SK-N-SH treated with all-trans-retinoic acid at 6 μM for 48 hours (cell line): ENCODE results near the gene CEP120.
"Not testable (repeated sequence)": the region's sequence is repeated elsewhere in the genome, so short reads cannot be mapped to it uniquely, and the experiment has no call there.

Experiments used
- ATAC-seq: fragments of 200-7000 bp; cut with Tn5 transposase; 3 replicates; pipeline ENCODE4 v1.9.1; 2020; ENCODE audit warnings: mild to moderate bottlenecking, moderate library complexity
- ARNTL ChIP-seq: fragments of 450-650 bp; formaldehyde crosslinking; IDR thresholded peaks from 2 replicates; pipeline ENCODE4 v1.5.0; 2020; ENCODE audit warnings: low read depth, mild to moderate bottlenecking, moderate library complexity, borderline replicate concordance
- BACH2 ChIP-seq: fragments of 250-450 bp; sonication (Bioruptor Pico); IDR thresholded peaks from 2 replicates; pipeline ENCODE4 v1.9.0; 2021; ENCODE audit warnings: mild to moderate bottlenecking, borderline replicate concordance
- ESRRG ChIP-seq: fragments of 250-450 bp; sonication (Bioruptor Pico); IDR thresholded peaks from 2 replicates; pipeline ENCODE4 v1.6.1; 2021; ENCODE audit warnings: mild to moderate bottlenecking
- GLIS3 ChIP-seq: fragments of 250-450 bp; sonication (Bioruptor Pico); IDR thresholded peaks from 2 replicates; pipeline ENCODE4 v1.5.0; 2020; ENCODE audit warnings: mild to moderate bottlenecking, moderate library complexity
- OSR1 ChIP-seq: fragments of 250-450 bp; sonication (Bioruptor Pico); IDR thresholded peaks from 2 replicates; pipeline ENCODE4 v1.8.0; 2022; ENCODE audit warnings: moderate library complexity, mild to moderate bottlenecking, inconsistent platforms
- RARB ChIP-seq: fragments of 250-450 bp; sonication (Bioruptor Pico); IDR thresholded peaks from 2 replicates; pipeline ENCODE4 v1.8.0; 2021; ENCODE audit warnings: mild to moderate bottlenecking, moderate library complexity
- SNAI2 ChIP-seq: fragments of 250-450 bp; sonication (Bioruptor Pico); IDR thresholded peaks from 2 replicates; pipeline ENCODE4 v1.5.0; 2020; ENCODE audit warnings: mild to moderate bottlenecking, moderate library complexity
- TCF4 ChIP-seq: fragments of 250-450 bp; sonication (Bioruptor Pico); IDR thresholded peaks from 2 replicates; pipeline ENCODE4 v1.8.0; 2021; ENCODE audit warnings: mild to moderate bottlenecking, moderate library complexity, borderline replicate concordance
- TOX ChIP-seq: fragments of 250-450 bp; sonication (Bioruptor Pico); IDR thresholded peaks from 2 replicates; pipeline ENCODE4 v1.8.0; 2021; ENCODE audit warnings: mild to moderate bottlenecking, moderate library complexity, borderline replicate concordance
- ZC3H10 ChIP-seq: fragments of 250-450 bp; sonication (Bioruptor Pico); IDR thresholded peaks from 2 replicates; pipeline ENCODE4 v1.5.1; 2021; ENCODE audit warnings: mild to moderate bottlenecking, moderate library complexity
- ZFP3 ChIP-seq: fragments of 250-450 bp; sonication (Bioruptor Pico); IDR thresholded peaks from 2 replicates; pipeline ENCODE4 v1.5.0; 2020; ENCODE audit warnings: mild to moderate bottlenecking, moderate library complexity
- ZFP30 ChIP-seq: fragments of 450-650 bp; formaldehyde crosslinking; IDR thresholded peaks from 2 replicates; pipeline ENCODE4 v1.5.0; 2022; ENCODE audit warnings: mild to moderate bottlenecking, moderate library complexity
- ZNF565 ChIP-seq: fragments of 450-650 bp; formaldehyde crosslinking; conservative IDR thresholded peaks from 2 replicates; pipeline ENCODE4 v1.5.0; 2020; ENCODE audit warnings: low read depth, mild to moderate bottlenecking, moderate library complexity
- ZNF8 ChIP-seq: fragments of 450-650 bp; formaldehyde crosslinking; IDR thresholded peaks from 2 replicates; pipeline ENCODE4 v1.5.0; 2020; ENCODE audit warnings: mild to moderate bottlenecking, moderate library complexity
- TF ChIP-seq, protein P1 (sequence below): fragments of 250-450 bp; sonication (Bioruptor Pico); IDR thresholded peaks from 2 replicates; pipeline ENCODE4 v1.5.1; 2020; ENCODE audit warnings: low read depth, mild to moderate bottlenecking, moderate library complexity
- TF ChIP-seq, protein P2 (sequence below): fragments of 250-450 bp; sonication (Bioruptor Pico); IDR thresholded peaks from 2 replicates; pipeline ENCODE4 v1.5.0; 2020; ENCODE audit warnings: mild to moderate bottlenecking, moderate library complexity
- TF ChIP-seq, protein P3 (sequence below): fragments of 250-450 bp; sonication (Bioruptor Pico); IDR thresholded peaks from 2 replicates; pipeline ENCODE4 v1.5.1; 2021; ENCODE audit warnings: mild to moderate bottlenecking, moderate library complexity
- TF ChIP-seq, protein P4 (sequence below): fragments of 250-450 bp; sonication (Bioruptor Pico); IDR thresholded peaks from 2 replicates; pipeline ENCODE4 v1.8.0; 2020; ENCODE audit warnings: mild to moderate bottlenecking, moderate library complexity, borderline replicate concordance
- TF ChIP-seq, protein P5 (sequence below): fragments of 250-450 bp; sonication (Bioruptor Pico); IDR thresholded peaks from 2 replicates; pipeline ENCODE4 v1.8.0; 2021; ENCODE audit warnings: low read depth, mild to moderate bottlenecking, moderate library complexity, borderline replicate concordance

Gene CEP120

DNA sequence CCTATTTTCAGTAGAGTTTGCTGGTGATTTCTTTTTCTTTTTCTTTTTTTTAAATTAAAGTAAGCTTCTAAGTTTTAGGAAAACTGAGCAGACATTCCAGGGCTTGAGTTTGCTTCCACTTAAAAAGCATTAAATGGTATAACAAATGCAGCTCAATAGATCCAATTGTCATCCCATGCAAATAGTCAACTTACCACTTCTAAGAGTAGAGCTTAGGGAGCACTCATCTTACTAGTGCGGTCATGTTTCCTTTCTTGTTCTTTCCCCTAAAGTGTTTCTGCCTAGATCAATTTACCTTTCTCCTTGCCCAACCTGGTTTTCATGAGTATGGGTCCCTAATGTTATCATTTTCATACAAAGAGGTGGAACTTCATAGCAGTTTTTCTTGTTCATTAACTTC lies 13.0 kb upstream of the CEP120 start:
- no peak for ATAC-seq
- TF ChIP-seq, protein P1, sequence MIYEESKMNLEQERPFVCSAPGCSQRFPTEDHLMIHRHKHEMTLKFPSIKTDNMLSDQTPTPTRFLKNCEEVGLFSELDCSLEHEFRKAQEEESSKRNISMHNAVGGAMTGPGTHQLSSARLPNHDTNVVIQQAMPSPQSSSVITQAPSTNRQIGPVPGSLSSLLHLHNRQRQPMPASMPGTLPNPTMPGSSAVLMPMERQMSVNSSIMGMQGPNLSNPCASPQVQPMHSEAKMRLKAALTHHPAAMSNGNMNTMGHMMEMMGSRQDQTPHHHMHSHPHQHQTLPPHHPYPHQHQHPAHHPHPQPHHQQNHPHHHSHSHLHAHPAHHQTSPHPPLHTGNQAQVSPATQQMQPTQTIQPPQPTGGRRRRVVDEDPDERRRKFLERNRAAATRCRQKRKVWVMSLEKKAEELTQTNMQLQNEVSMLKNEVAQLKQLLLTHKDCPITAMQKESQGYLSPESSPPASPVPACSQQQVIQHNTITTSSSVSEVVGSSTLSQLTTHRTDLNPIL, result no peak
- TF ChIP-seq RARB (CRISPR knock-in tag), result no peak
- no peak for TF ChIP-seq ZNF8 (CRISPR knock-in tag)
- no peak for TF ChIP-seq GLIS3
- TF ChIP-seq ARNTL (CRISPR knock-in tag), result no peak
- TF ChIP-seq, protein P2, sequence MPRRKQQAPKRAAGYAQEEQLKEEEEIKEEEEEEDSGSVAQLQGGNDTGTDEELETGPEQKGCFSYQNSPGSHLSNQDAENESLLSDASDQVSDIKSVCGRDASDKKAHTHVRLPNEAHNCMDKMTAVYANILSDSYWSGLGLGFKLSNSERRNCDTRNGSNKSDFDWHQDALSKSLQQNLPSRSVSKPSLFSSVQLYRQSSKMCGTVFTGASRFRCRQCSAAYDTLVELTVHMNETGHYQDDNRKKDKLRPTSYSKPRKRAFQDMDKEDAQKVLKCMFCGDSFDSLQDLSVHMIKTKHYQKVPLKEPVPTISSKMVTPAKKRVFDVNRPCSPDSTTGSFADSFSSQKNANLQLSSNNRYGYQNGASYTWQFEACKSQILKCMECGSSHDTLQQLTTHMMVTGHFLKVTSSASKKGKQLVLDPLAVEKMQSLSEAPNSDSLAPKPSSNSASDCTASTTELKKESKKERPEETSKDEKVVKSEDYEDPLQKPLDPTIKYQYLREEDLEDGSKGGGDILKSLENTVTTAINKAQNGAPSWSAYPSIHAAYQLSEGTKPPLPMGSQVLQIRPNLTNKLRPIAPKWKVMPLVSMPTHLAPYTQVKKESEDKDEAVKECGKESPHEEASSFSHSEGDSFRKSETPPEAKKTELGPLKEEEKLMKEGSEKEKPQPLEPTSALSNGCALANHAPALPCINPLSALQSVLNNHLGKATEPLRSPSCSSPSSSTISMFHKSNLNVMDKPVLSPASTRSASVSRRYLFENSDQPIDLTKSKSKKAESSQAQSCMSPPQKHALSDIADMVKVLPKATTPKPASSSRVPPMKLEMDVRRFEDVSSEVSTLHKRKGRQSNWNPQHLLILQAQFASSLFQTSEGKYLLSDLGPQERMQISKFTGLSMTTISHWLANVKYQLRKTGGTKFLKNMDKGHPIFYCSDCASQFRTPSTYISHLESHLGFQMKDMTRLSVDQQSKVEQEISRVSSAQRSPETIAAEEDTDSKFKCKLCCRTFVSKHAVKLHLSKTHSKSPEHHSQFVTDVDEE (CRISPR knock-in tag), result no peak
- TF ChIP-seq ZFP30, result no peak
- TF ChIP-seq ZFP3, result no peak
- no peak for TF ChIP-seq ESRRG (CRISPR knock-in tag)
- no peak for TF ChIP-seq ZC3H10 (CRISPR knock-in tag)
- TF ChIP-seq BACH2 (CRISPR knock-in tag), result no peak
- TF ChIP-seq, protein P3, sequence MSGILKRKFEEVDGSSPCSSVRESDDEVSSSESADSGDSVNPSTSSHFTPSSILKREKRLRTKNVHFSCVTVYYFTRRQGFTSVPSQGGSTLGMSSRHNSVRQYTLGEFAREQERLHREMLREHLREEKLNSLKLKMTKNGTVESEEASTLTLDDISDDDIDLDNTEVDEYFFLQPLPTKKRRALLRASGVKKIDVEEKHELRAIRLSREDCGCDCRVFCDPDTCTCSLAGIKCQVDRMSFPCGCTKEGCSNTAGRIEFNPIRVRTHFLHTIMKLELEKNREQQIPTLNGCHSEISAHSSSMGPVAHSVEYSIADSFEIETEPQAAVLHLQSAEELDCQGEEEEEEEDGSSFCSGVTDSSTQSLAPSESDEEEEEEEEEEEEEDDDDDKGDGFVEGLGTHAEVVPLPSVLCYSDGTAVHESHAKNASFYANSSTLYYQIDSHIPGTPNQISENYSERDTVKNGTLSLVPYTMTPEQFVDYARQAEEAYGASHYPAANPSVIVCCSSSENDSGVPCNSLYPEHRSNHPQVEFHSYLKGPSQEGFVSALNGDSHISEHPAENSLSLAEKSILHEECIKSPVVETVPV (CRISPR knock-in tag), result no peak

DNA sequence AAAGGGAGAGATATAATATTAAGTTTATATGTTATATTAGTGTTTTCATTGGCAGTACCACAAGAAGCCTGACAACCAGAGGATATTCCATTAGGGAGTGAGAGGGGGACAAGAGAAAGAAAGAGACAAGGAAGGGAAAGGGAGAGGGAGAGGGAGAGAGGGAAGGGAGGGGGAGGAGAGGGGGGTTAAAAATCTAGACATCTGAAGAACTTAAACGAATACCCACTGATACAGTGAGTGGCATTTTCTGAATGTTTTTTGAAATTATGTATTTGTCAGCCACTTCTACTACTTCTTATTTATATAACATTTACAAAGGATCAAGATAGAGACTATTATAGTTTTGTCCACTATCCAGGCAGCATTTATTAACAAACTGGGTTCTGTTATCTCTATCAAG lies 11.6 kb upstream of the CEP120 start:
- TF ChIP-seq SNAI2, result no peak
- no peak for TF ChIP-seq TCF4 (CRISPR knock-in tag)
- TF ChIP-seq OSR1 (CRISPR knock-in tag), result no peak
- no peak for TF ChIP-seq ARNTL (CRISPR knock-in tag)
- ATAC-seq, result no peak

DNA sequence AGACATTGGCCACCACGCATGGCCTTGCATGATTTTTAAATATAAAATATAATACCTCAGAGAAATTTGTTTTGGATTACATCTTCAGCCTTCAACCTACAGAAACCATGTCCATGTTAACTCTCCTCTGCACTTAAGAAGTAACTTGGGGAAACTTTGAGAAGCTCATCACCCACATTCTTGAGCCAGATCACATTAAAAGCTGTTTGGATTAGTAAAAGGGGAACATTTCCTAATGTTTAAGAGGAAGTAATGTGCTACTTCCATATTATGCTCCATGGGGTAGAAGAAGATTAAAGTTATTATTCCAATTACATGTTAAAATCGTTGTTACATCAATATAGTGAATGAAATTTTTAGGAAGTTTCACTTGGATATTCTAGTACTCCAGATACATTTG lies 10.4 kb upstream of the CEP120 start:
- ATAC-seq, result no peak
- TF ChIP-seq, protein P4, sequence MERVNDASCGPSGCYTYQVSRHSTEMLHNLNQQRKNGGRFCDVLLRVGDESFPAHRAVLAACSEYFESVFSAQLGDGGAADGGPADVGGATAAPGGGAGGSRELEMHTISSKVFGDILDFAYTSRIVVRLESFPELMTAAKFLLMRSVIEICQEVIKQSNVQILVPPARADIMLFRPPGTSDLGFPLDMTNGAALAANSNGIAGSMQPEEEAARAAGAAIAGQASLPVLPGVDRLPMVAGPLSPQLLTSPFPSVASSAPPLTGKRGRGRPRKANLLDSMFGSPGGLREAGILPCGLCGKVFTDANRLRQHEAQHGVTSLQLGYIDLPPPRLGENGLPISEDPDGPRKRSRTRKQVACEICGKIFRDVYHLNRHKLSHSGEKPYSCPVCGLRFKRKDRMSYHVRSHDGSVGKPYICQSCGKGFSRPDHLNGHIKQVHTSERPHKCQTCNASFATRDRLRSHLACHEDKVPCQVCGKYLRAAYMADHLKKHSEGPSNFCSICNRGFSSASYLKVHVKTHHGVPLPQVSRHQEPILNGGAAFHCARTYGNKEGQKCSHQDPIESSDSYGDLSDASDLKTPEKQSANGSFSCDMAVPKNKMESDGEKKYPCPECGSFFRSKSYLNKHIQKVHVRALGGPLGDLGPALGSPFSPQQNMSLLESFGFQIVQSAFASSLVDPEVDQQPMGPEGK (CRISPR knock-in tag), result no peak
- TF ChIP-seq ZNF565 (no peak), OSR1 (CRISPR knock-in tag) (no peak), ZFP3 (no peak), ARNTL (CRISPR knock-in tag) (no peak), ZC3H10 (CRISPR knock-in tag) (no peak), ESRRG (CRISPR knock-in tag) (no peak), ZNF8 (CRISPR knock-in tag) (no peak), BACH2 (CRISPR knock-in tag) (no peak), TOX (CRISPR knock-in tag) (no peak)
- TF ChIP-seq, protein P2 (CRISPR knock-in tag), result no peak
- TF ChIP-seq, protein P1, result no peak
- TF ChIP-seq, protein P5, sequence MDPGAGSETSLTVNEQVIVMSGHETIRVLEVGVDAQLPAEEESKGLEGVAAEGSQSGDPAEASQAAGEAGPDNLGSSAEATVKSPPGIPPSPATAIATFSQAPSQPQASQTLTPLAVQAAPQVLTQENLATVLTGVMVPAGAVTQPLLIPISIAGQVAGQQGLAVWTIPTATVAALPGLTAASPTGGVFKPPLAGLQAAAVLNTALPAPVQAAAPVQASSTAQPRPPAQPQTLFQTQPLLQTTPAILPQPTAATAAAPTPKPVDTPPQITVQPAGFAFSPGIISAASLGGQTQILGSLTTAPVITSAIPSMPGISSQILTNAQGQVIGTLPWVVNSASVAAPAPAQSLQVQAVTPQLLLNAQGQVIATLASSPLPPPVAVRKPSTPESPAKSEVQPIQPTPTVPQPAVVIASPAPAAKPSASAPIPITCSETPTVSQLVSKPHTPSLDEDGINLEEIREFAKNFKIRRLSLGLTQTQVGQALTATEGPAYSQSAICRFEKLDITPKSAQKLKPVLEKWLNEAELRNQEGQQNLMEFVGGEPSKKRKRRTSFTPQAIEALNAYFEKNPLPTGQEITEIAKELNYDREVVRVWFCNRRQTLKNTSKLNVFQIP, result no peak

DNA sequence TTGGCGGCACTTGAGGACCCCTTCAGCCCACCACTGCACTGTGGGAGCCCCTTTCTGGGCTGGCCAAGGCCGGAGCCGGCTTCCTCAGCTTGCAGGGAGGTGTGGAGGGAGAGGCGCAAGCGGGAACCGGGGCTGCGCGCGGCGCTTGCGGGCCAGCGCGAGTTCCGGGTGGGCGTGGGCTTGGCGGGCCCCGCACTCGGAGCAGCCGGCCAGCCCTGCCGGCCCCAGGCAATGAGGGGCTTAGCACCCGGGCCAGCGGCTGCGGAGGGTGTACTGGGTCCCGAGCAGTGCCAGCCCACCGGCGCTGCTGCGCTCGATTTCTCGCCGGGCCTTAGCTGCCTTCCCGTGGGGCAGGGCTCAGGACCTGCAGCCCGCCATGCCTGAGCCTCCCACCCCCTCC lies 7.2 kb upstream of the CEP120 start:
- ATAC-seq, result not testable (repeated sequence)
